Smooth muscle cell (in vitro differentiated cells): Measurements from ENCODE around the gene GLA. TPM values are rescaled to one million over a fixed set of nuclear protein-coding genes. Genes with fewer than 3 reads are reported as not detected.

Experiments used
- DNase-seq: peaks from one replicate; lab custom pipeline; 2025; ENCODE audit not compliant: unreplicated experiment; lab: John Stamatoyannopoulos, UW
- H2AFZ ChIP-seq: fragments of 200-600 bp; sonication (generic); 2 replicates; pipeline ENCODE4 v1.6.0; 2016; ENCODE audit warnings: antibody characterized with exemption, low read depth, mild to moderate bottlenecking
- H3F3A ChIP-seq: fragments of 200-600 bp; sonication (generic); 2 replicates; pipeline ENCODE4 v1.6.0; 2017; ENCODE audit warnings: antibody characterized with exemption, low read depth
- H3K27ac ChIP-seq: fragments of 200-600 bp; sonication (generic); 2 replicates; pipeline ENCODE4 v1.5.1; 2016; ENCODE audit warnings: low read depth, mild to moderate bottlenecking
- H3K27me3 ChIP-seq: fragments of 200-600 bp; sonication (generic); 2 replicates; pipeline ENCODE4 v1.6.1; 2016; ENCODE audit warnings: low read depth, mild to moderate bottlenecking
- H3K36me3 ChIP-seq: fragments of 200-600 bp; sonication (generic); 2 replicates; pipeline ENCODE4 v1.5.1; 2016; ENCODE audit warnings: low read depth
- H3K4me1 ChIP-seq: fragments of 200-600 bp; sonication (generic); 2 replicates; pipeline ENCODE4 v1.5.1; 2016; ENCODE audit warnings: low read depth
- H3K4me2 ChIP-seq: fragments of 200-600 bp; sonication (generic); 2 replicates; pipeline ENCODE4 v1.6.0; 2016; ENCODE audit warnings: mild to moderate bottlenecking
- H3K4me3 ChIP-seq: fragments of 200-600 bp; sonication (generic); 2 replicates; pipeline ENCODE4 v1.5.1; 2016; ENCODE audit warnings: mild to moderate bottlenecking
- H3K79me2 ChIP-seq: fragments of 200-600 bp; sonication (generic); 2 replicates; pipeline ENCODE4 v1.6.0; 2016; ENCODE audit warnings: low read depth, mild to moderate bottlenecking
- H3K9ac ChIP-seq: fragments of 200-600 bp; sonication (generic); 2 replicates; pipeline ENCODE4 v1.6.0; 2016; ENCODE audit warnings: low read depth
- H3K9me3 ChIP-seq: fragments of 200-600 bp; sonication (generic); replicated peaks from 2 replicates; pipeline ENCODE4 v1.5.1; 2016; ENCODE audit warnings: low read depth
- H4K20me1 ChIP-seq: fragments of 200-600 bp; sonication (generic); 2 replicates; pipeline ENCODE4 v1.6.0; 2016; ENCODE audit warnings: low read depth
- CTCF ChIP-seq: fragments of 200-600 bp; sonication (generic); IDR thresholded peaks from 2 replicates; pipeline ENCODE4 v1.5.1; 2017; ENCODE audit warnings: borderline replicate concordance, mild to moderate bottlenecking, antibody characterized with exemption; ENCODE audit not compliant: insufficient read depth, poor library complexity, severe bottlenecking
- WGBS: methylation state at CpG from one replicate; pipeline ENCODE4 v1.1.7; 2016; ENCODE audit warnings: low lambda C conversion rate; 5-methylcytosine and 5-hydroxymethylcytosine counted together
- polyA plus RNA-seq: library from polyadenylated mRNA; unstranded; fragments of >200 nt; fragmentation: Nextera tagmentation; extraction: Ambion mirVana; gene quantifications from 2 replicates; pipeline ENCODE4 v1.2.1, GENCODE V29; 2016
- total RNA-seq: library from RNA; depleted of rRNA; stranded (reverse); fragments of >200 nt; gene quantifications from 2 replicates; pipeline ENCODE4 v1.2.3, GENCODE V29; 2014

GLA gene
- total and polyA plus RNA-seq, 2 experiments from 2014 or later: 41.2 to 46.9 TPM

GRCh38 chrX:101347859-101348451 lies 59.8 kb downstream of the GLA start:
- Histone ChIP-seq H2AFZ (peak overlapping the region; percentile 96), H3K4me2 (peak overlapping the region; percentile 84), H3K27ac (peak overlapping the region; percentile 48), H3K9me3 (no peaks in the 10 kb centered on the region), H3K36me3 (no peaks in the 10 kb centered on the region), H4K20me1 (no peaks in the 10 kb centered on the region), H3K79me2 (peaks cover 11% of the 10 kb centered on the region), H3K4me3 (peak overlapping the region; percentile 87), H3K9ac (peak overlapping the region; percentile 74), H3K4me1 (peaks cover 4% of the 10 kb centered on the region), H3F3A (no peaks in the 10 kb centered on the region), H3K27me3 (no peaks in the 10 kb centered on the region)
- no peak for TF ChIP-seq CTCF
- no peak for DNase-seq
- 43% methylated on average over 14 of the region's 14 CpGs for WGBS

Other genes with a start within 250 kb of the GLA start
- gene DRP2, start 188.1 kb downstream of the GLA start, total RNA-seq: 10.8 and 12.9 TPM in 2 replicates
- 6.2 and 6.8 TPM in 2 replicates for gene DRP2, start 188.1 kb downstream of the GLA start, polyA plus RNA-seq
- 0.04 TPM in 1 of 2 replicates, not detected in the other for gene TAF7L, start 116.6 kb downstream of the GLA start, total RNA-seq
- 0.14 and 0.46 TPM in 2 replicates for gene TAF7L, start 116.6 kb downstream of the GLA start, polyA plus RNA-seq
- gene TIMM8A, start 59.2 kb downstream of the GLA start, total RNA-seq: 4.0 and 9.0 TPM in 2 replicates
- gene TIMM8A, start 59.2 kb downstream of the GLA start, polyA plus RNA-seq: 7.6 and 9.5 TPM in 2 replicates
- gene BTK, start 21.7 kb downstream of the GLA start, total RNA-seq: not detected in 2 replicates
- gene BTK, start 21.7 kb downstream of the GLA start, polyA plus RNA-seq: 0.72 TPM in 1 of 2 replicates, not detected in the other
- gene RPL36A, start 16.9 kb downstream of the GLA start, total RNA-seq: 2,676 and 3,414 TPM in 2 replicates
- 301 and 319 TPM in 2 replicates for gene RPL36A, start 16.9 kb downstream of the GLA start, polyA plus RNA-seq
- gene HNRNPH2, start 297 bp upstream of the GLA start, total RNA-seq: 56.4 and 64.4 TPM in 2 replicates
- 79.9 and 88.3 TPM in 2 replicates for gene HNRNPH2, start 297 bp upstream of the GLA start, polyA plus RNA-seq
- 3.7 and 6.8 TPM in 2 replicates for gene ARMCX4, start 77.5 kb upstream of the GLA start, total RNA-seq
- gene ARMCX4, start 77.5 kb upstream of the GLA start, polyA plus RNA-seq: 4.5 and 4.8 TPM in 2 replicates
- gene ARMCX1, start 142.6 kb upstream of the GLA start, total RNA-seq: 40.7 and 47.5 TPM in 2 replicates
- 28.9 and 35.4 TPM in 2 replicates for gene ARMCX1, start 142.6 kb upstream of the GLA start, polyA plus RNA-seq
- 54.9 and 69.1 TPM in 2 replicates for gene ARMCX6, start 210.1 kb upstream of the GLA start, total RNA-seq
- gene ARMCX6, start 210.1 kb upstream of the GLA start, polyA plus RNA-seq: 57.2 and 72.3 TPM in 2 replicates
- gene ARMCX3, start 215.2 kb upstream of the GLA start, total RNA-seq: 72.0 and 111 TPM in 2 replicates
- gene ARMCX3, start 215.2 kb upstream of the GLA start, polyA plus RNA-seq: 80.4 and 88.4 TPM in 2 replicates